Measurements from ENCODE around the gene PPL. TPM values are rescaled to one million over a fixed set of nuclear protein-coding genes. Genes with fewer than 3 reads are reported as not detected.

Gene PPL
- total and polyA plus RNA-seq, 7 experiments from 2014 or later = 0.15 to 0.47 TPM; not detected in 5

DNA sequence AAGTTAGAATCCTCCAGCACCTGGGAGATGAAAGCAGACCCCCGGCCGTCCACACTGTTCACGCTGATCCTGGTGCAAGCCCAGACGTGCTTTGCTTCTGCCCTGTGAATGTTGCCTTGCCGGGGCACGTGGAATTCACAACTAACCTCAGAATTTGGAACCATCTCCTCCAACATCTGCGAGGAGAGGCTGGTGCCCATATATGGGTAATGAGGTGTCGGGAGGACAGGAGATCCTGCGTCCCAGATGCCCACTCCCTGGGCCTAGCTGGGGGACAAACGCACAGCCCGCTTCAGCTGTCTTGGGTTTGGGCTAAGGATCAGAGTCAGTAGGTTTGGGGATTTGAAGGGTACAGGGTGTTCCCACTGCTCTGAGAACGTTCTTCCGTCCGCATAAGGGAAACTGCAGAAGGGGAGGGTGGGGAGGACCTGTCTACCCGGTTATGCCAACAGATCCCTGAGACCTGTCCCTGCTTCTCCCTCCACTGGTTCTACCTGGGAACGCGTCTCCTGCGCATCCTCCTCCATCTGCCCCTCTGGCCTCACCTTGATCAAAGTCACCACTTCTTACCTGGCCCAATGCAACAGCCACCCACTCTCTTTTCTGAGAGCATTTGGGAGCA is 14.1 kb downstream of the PPL start:
- ChIA-PET CTCF (interaction anchor here (0.6 kb wide), 1 partner anchor 197 kb away, joined by 3 read pairs; no protein-coding TSS in a partner anchor), POLR2A (no interaction called here)
- Mint-ChIP-seq H3K4me1 (peaks cover 0 to 2% (median 0%) of the 10 kb centered on the region in 7 donors), H3K36me3 (peaks cover 0 to 12% (median 5%) of the 10 kb centered on the region in 5 donors), H3K4me3 (no peak overlapping the region), H3K27me3 (peaks cover 0 to 4% (median 0%) of the 10 kb centered on the region in 5 donors), H3K9me3 (peaks cover 5 to 24% (median 13%) of the 10 kb centered on the region in 11 donors), H3K27ac (no peak overlapping the region)
- ATAC-seq = no peak
- Histone ChIP-seq H3K9me3 (ENCODE audit: control insufficient read depth in 2 of 3, low read length in 3 of 3) (peaks cover 0 to 19% (median 5%) of the 10 kb centered on the region in 3 experiments), H3K4me3 (ENCODE audit: low read length) (no peak overlapping the region), H3K4me1 (ENCODE audit: control insufficient read depth in 2 of 2, insufficient read depth in 2 of 2, low read length in 2 of 2) (no peaks in the 10 kb centered on the region), H3K27ac (ENCODE audit: low read depth, low read length) (no peak overlapping the region), H3K36me3 (ENCODE audit: control insufficient read depth in 2 of 3, insufficient read depth in 3 of 3, low read length in 3 of 3) (no peaks in the 10 kb centered on the region), H3K27me3 (ENCODE audit: control insufficient read depth in 2 of 2, insufficient read depth in 2 of 2, low read length in 2 of 2) (no peaks in the 10 kb centered on the region)
- DNase-seq = no peak
- intact Hi-C loops (cut with micrococcal nuclease) = no loop called here

GRCh38 chr16:4920826-4921225 is 16.1 kb downstream of the PPL start:
- Histone ChIP-seq H3K27ac (ENCODE audit: low read depth, low read length) (no peak overlapping the region), H3K36me3 (ENCODE audit: control insufficient read depth in 2 of 3, insufficient read depth in 3 of 3, low read length in 3 of 3) (no peaks in the 10 kb centered on the region), H3K4me1 (ENCODE audit: control insufficient read depth in 2 of 2, insufficient read depth in 2 of 2, low read length in 2 of 2) (no peaks in the 10 kb centered on the region), H3K9me3 (ENCODE audit: control insufficient read depth in 2 of 3, low read length in 3 of 3) (peaks cover 0 to 1% (median 0%) of the 10 kb centered on the region in 3 experiments), H3K4me3 (ENCODE audit: low read length) (no peak overlapping the region), H3K27me3 (ENCODE audit: control insufficient read depth in 2 of 2, insufficient read depth in 2 of 2, low read length in 2 of 2) (no peaks in the 10 kb centered on the region)
- no peak overlapping the region for H3K27ac Mint-ChIP-seq
- POLR2A ChIA-PET = no interaction called here
- peaks cover 0 to 5% (median under 1%) of the 10 kb centered on the region in 11 donors for H3K9me3 Mint-ChIP-seq
- intact Hi-C loops (cut with micrococcal nuclease) = no loop called here
- H3K4me1 Mint-ChIP-seq = peaks cover 0 to 2% (median 0%) of the 10 kb centered on the region in 7 donors
- peaks cover 0 to 4% (median 0%) of the 10 kb centered on the region in 5 donors for H3K27me3 Mint-ChIP-seq
- H3K36me3 Mint-ChIP-seq = no peaks in the 10 kb centered on the region
- no peak overlapping the region for H3K4me3 Mint-ChIP-seq
- CTCF ChIA-PET = no interaction called here
- DNase-seq (no peak), ATAC-seq (no peak)

- Histone ChIP-seq H3K9me3 (ENCODE audit: control insufficient read depth in 2 of 3, low read length in 3 of 3) (no peaks in the 10 kb centered on the region), H3K4me3 (ENCODE audit: low read length) (no peak overlapping the region), H3K36me3 (ENCODE audit: control insufficient read depth in 2 of 3, insufficient read depth in 3 of 3, low read length in 3 of 3) (no peaks in the 10 kb centered on the region), H3K27ac (ENCODE audit: low read depth, low read length) (no peak overlapping the region), H3K27me3 (ENCODE audit: control insufficient read depth in 2 of 2, insufficient read depth in 2 of 2, low read length in 2 of 2) (no peaks in the 10 kb centered on the region), H3K4me1 (ENCODE audit: control insufficient read depth in 2 of 2, insufficient read depth in 2 of 2, low read length in 2 of 2) (no peaks in the 10 kb centered on the region)
- ChIA-PET CTCF (no interaction called here), POLR2A (no interaction called here)
- Mint-ChIP-seq H3K27me3 (no peaks in the 10 kb centered on the region), H3K4me1 (no peaks in the 10 kb centered on the region), H3K27ac (no peak overlapping the region), H3K4me3 (no peak overlapping the region), H3K9me3 (peaks cover 0 to 2% (median 0%) of the 10 kb centered on the region in 11 donors), H3K36me3 (no peaks in the 10 kb centered on the region)
- DNase-seq (no peak), ATAC-seq (no peak)
- intact Hi-C loops (cut with micrococcal nuclease) = no loop called here
These were observed 18.1 kb downstream of the PPL start for GRCh38 chr16:4918781-4919251.

DNA sequence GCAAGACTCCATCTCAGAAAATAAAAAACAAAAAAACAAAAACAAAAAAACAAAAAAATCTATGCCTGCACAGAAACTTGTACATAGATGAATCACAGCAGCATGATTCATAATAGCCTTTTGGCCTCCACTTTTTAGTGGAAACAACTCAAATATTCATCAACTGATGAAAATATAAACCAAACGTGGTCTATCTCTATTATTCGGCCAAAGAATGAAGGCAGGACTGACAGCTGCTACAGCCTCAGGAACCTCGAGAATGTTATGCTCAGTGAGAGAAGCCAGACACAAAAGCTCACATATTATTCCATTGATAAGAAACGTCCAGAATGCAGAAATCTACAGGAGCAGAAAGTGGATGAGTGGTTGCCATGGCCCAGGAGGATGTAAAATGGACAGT is 19.8 kb downstream of the PPL start:
- Mint-ChIP-seq H3K27ac (no peak overlapping the region), H3K36me3 (no peaks in the 10 kb centered on the region), H3K4me3 (no peak overlapping the region), H3K4me1 (no peaks in the 10 kb centered on the region), H3K9me3 (peaks cover 0 to 2% (median 0%) of the 10 kb centered on the region in 11 donors), H3K27me3 (no peaks in the 10 kb centered on the region)
- Histone ChIP-seq H3K27me3 (ENCODE audit: control insufficient read depth in 2 of 2, insufficient read depth in 2 of 2, low read length in 2 of 2) (no peaks in the 10 kb centered on the region), H3K27ac (ENCODE audit: low read depth, low read length) (no peak overlapping the region), H3K4me1 (ENCODE audit: control insufficient read depth in 2 of 2, insufficient read depth in 2 of 2, low read length in 2 of 2) (no peaks in the 10 kb centered on the region), H3K9me3 (ENCODE audit: control insufficient read depth in 2 of 3, low read length in 3 of 3) (no peaks in the 10 kb centered on the region), H3K36me3 (ENCODE audit: control insufficient read depth in 2 of 3, insufficient read depth in 3 of 3, low read length in 3 of 3) (no peaks in the 10 kb centered on the region), H3K4me3 (ENCODE audit: low read length) (no peak overlapping the region)
- ATAC-seq (no peak), DNase-seq (no peak)
- intact Hi-C loops (cut with micrococcal nuclease) = no loop called here
- ChIA-PET POLR2A (no interaction called here), CTCF (no interaction called here)

- DNase-seq = no peak
- Mint-ChIP-seq H3K27ac (peak overlapping the region in 1 of 9 donors; percentile 33), H3K4me1 (no peaks in the 10 kb centered on the region), H3K4me3 (no peak overlapping the region), H3K9me3 (peaks cover 0 to 2% (median 0%) of the 10 kb centered on the region in 11 donors), H3K36me3 (no peaks in the 10 kb centered on the region), H3K27me3 (no peaks in the 10 kb centered on the region)
- ChIA-PET CTCF (no interaction called here), POLR2A (no interaction called here)
- no peak for ATAC-seq
- intact Hi-C loops (cut with micrococcal nuclease) = no loop called here
- Histone ChIP-seq H3K27ac (ENCODE audit: low read depth, low read length) (no peak overlapping the region), H3K4me3 (ENCODE audit: low read length) (no peak overlapping the region), H3K4me1 (ENCODE audit: control insufficient read depth in 2 of 2, insufficient read depth in 2 of 2, low read length in 2 of 2) (no peaks in the 10 kb centered on the region), H3K27me3 (ENCODE audit: control insufficient read depth in 2 of 2, insufficient read depth in 2 of 2, low read length in 2 of 2) (no peaks in the 10 kb centered on the region), H3K36me3 (ENCODE audit: control insufficient read depth in 2 of 3, insufficient read depth in 3 of 3, low read length in 3 of 3) (no peaks in the 10 kb centered on the region), H3K9me3 (ENCODE audit: control insufficient read depth in 2 of 3, low read length in 3 of 3) (no peaks in the 10 kb centered on the region)
These were observed 21.7 kb downstream of the PPL start for GRCh38 chr16:4915226-4915761.

- Mint-ChIP-seq H3K27me3 (no peaks in the 10 kb centered on the region), H3K27ac (no peak overlapping the region), H3K4me1 (no peaks in the 10 kb centered on the region), H3K9me3 (peaks cover 0 to 2% (median 0%) of the 10 kb centered on the region in 11 donors), H3K36me3 (no peaks in the 10 kb centered on the region), H3K4me3 (no peak overlapping the region)
- no peak overlapping the region for H3K27ac ChIP-seq (ENCODE audit: low read depth, low read length)
- CTCF ChIA-PET = no interaction called here
- no peak overlapping the region for H3K4me3 ChIP-seq (ENCODE audit: low read length)
- no peak for DNase-seq
- ATAC-seq = no peak
- no peaks in the 10 kb centered on the region for H3K9me3 ChIP-seq (ENCODE audit: control insufficient read depth in 2 of 3, low read length in 3 of 3)
- intact Hi-C loops (cut with micrococcal nuclease) = no loop called here
- H3K27me3 ChIP-seq (ENCODE audit: control insufficient read depth in 2 of 2, insufficient read depth in 2 of 2, low read length in 2 of 2) = no peaks in the 10 kb centered on the region
- no peaks in the 10 kb centered on the region for H3K36me3 ChIP-seq (ENCODE audit: control insufficient read depth in 2 of 3, insufficient read depth in 3 of 3, low read length in 3 of 3)
- POLR2A ChIA-PET = no interaction called here
- H3K4me1 ChIP-seq (ENCODE audit: control insufficient read depth in 2 of 2, insufficient read depth in 2 of 2, low read length in 2 of 2) = no peaks in the 10 kb centered on the region
These were observed 22.3 kb downstream of the PPL start for GRCh38 chr16:4914528-4915225.
